ENCODE results near the gene CYP4F2.
"Not testable (repeated sequence)": the region's sequence is repeated elsewhere in the genome, so short reads cannot be mapped to it uniquely, and the experiment has no call there.

Gene CYP4F2

GRCh38 chr19:15843894-15844222, 54.0 kb downstream of the CYP4F2 start:
- DNase-seq (ENCODE audit: low spot score): not testable (repeated sequence)

DNA sequence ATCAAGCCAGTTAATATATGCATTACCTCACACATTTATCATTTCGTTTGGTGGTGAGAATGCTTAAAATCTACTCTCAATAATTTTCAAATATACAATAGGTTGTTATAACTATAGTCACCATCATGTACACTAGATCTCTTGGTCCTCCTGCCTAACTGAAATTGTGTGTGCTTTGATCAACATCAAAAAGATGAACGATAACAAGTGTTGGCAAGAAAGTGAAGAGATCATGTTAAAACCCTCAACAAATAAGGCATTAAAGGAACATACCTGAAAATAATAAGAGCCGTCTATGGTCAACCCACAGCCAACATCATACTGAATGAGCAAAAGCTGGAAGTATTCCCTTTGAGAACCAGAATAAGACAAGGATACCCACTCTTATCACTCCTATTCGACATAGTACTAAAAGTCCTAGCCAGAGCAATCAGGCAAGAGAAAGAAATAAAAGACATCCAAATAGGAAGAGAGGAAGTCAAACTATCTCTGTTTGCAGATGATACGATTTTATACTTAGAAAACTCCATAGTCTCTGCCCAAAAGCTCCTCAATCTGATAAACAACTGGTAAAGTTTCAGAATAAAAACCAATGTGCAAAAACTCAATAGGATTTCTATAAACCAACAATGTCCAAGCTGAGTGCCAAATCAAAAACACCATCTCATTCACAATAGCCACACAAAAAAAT, 54.5 kb downstream of the CYP4F2 start:
- DNase-seq (ENCODE audit: low spot score): no peak

- no peak for DNase-seq (ENCODE audit: low spot score)
These were observed 55.9 kb downstream of the CYP4F2 start for GRCh38 chr19:15841875-15842569.

DNA sequence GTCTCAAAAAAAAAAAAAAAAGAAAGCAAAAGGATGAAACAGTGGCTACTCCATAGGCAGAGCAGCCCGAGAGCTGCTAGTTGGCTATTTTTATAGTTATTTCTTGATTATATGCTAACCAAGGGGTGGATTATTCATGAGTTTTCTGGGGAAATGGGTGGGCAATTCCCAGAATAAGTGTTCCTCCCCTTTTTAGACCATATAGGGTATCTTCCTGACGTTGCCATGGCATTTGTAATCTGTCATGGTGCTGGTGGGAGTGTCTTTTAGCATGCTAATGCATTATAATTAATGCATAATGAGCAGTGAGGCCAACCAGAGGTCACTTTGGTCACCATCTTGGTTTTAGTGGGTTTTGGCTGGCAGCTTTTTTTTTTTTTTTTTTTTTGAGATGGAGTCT, 57.0 kb downstream of the CYP4F2 start:
- no peak for DNase-seq (ENCODE audit: low spot score)

GRCh38 chr19:15839888-15840287, 58.0 kb downstream of the CYP4F2 start:
- not testable (repeated sequence) for DNase-seq (ENCODE audit: low spot score)

- no peak for DNase-seq (ENCODE audit: low spot score)
These were observed 59.5 kb downstream of the CYP4F2 start for GRCh38 chr19:15838351-15838750.

DNA sequence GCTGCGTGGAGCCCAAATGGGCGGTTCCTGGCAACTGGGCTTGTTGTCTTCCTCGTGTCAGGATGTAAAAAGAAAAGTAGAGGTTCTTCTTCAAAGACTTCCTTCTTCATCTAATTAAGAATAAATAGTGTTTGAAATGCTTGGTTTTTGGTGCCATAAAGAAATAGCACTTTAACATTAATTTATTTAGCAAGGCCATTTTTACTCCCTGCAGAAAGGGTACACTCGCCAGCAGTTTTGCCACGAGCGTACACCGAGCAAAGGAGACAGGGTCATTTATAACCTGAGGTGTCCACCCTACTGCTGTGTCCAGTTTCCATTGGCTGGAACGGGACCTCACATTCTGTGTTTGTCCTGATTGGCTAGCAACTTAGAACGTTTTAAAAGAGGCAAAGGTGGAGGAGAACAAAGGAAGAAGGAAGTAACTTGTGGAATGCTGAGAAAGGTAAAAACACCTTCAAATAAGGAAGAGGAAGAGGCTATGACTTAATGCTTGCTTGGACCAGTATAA, 60.6 kb downstream of the CYP4F2 start:
- no peak for DNase-seq (ENCODE audit: low spot score)

DNA sequence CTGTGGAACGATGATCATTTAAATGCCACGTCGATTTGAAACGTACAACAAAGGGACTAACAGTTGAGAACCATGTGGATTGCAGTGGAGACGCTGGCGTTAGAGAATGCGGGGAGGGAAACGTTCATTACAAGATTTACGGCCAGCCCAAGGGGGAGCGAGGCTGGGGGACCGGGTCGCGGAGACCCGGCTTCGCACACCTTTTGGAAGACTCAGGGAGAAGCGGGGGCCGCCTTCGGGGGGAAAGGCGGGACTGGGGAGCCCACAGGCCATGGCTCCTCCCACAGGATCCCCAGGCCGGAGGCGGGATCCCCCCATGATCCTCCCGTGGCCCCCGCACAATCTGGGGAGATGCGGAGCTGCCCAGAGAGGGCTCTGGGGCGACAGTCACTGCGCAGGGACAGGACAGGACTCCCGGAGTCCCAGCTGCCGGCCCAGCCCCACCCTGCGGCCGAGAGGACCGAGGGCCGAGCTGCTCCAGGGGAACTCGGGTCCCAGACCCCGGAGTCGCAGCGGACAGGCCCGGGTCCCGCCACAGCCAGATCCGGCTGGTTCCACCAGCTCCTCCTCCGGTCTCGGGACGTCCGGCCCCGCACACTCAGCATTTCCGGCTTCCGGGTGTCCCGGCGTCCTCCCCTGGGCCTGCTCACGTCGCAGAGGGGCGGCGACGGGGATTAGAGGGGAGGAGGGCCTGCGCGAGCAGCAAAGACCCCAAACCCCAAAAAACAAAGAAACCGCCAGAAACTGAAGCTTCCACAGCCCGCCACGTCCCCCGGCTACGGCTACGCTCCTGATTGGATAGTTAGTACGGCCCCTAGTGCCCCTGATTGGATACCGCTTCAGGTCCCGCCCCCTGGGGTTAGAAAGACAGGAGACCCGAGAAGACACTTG, 61.3 kb downstream of the CYP4F2 start:
- peak; percentile 97 for DNase-seq (ENCODE audit: low spot score)

- DNase-seq (ENCODE audit: low spot score): not testable (repeated sequence)
These were observed 62.1 kb downstream of the CYP4F2 start for GRCh38 chr19:15835565-15836329.

- not testable (repeated sequence) for DNase-seq (ENCODE audit: low spot score)
These were observed 63.6 kb downstream of the CYP4F2 start for GRCh38 chr19:15834232-15834631.

GRCh38 chr19:15831626-15832025, 66.2 kb downstream of the CYP4F2 start:
- no peak for DNase-seq (ENCODE audit: low spot score)

GRCh38 chr19:15829786-15830185, 68.1 kb downstream of the CYP4F2 start:
- no peak for DNase-seq (ENCODE audit: low spot score)

DNA sequence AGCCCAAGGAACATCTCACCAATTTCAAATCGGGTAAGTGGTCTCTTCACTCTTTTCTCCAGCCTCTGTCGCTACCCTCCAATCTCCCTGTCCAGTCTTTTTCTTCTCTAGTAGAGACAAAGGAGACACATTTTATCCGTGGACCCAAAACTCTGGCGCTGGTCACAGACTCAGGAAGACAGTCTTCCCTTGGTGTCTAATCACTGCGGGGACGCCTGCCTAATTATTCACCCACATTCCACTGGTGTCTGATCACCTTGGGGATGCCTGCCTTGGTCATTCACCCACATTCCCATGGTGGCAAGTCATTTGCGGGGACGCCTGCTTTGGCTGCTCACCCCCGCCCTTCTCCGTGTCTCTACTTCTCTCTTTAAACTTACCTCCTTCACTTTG, 68.6 kb downstream of the CYP4F2 start:
- no peak for DNase-seq (ENCODE audit: low spot score)

DNA sequence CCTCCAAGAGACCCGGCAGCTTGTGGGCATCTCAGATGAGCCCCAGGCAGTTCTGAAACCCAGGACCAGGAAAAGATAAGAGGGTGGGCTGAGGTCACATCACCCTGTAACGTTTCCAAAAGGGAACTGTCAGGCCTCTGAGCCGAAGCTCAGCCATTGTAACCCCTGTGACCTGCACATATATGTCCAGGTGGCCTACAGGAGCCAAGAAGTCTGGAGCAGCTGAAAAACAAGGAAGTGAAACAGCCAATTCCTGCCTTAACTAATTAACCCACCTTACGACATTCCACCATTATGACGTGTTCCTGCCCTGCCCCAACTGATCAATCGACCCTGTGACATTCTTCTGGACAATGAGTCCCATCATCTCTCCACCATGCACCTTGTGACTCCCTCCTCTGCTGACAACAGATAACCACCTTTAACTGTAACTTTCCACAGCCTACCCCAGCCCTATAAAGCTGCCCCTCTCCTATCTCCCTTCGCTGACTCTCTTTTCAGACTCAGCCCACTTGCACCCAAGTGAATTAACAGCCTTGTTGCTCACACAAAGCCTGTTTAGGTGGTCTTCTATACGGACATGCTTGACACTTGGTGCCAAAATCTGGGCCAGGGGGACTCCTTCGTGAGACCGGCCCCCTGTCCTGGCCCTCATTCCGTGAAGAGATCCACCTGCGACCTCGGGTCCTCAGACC, 69.1 kb downstream of the CYP4F2 start:
- DNase-seq (ENCODE audit: low spot score): not testable (repeated sequence)

GRCh38 chr19:15828121-15828610, 69.7 kb downstream of the CYP4F2 start:
- no peak for DNase-seq (ENCODE audit: low spot score)

Measured in AG08396 (cell line).